Fibroblast of pulmonary artery (primary cell): ENCODE measurements around the gene VCX2.
"Not testable (repeated sequence)": the region's sequence is repeated elsewhere in the genome, so short reads cannot be mapped to it uniquely, and the experiment has no call there.

ENCODE experiments used
- DNase-seq: peaks from one replicate; pipeline ENCODE4 v3.0.0-alpha.2; 2010; ENCODE audit warnings: low read depth
- H3K4me3 ChIP-seq: replicated peaks from 2 replicates; pipeline ENCODE4 v1.5.1; 2011; ENCODE audit warnings: low read depth, mild to moderate bottlenecking, control low read depth, low read length, moderate library complexity
- TF ChIP-seq, protein P1 (sequence below): IDR thresholded peaks from 2 replicates; pipeline ENCODE4 v1.5.1; 2011; ENCODE audit warnings: mild to moderate bottlenecking, control low read depth, low read length, inconsistent platforms; ENCODE audit errors: missing control alignments

Gene VCX2

DNA sequence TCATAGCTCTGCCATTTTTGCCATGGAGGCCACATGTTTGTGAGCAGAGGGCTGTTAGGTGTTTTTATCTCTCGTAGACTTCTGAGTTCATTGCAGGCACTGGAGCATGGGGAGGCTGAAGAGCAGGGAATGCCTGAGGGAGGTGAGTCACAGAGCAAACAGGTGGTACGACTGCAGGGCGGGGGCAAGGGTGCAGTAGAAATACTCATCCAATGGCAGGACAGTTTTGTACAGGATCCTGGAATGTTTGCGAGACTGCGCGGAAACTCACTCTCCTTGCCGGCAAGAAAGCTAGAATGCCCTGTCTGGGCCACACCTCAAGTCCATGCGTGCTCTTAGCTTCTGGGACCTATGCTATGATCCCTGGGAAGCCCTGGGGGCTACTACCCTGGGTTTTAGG, 20.0 kb upstream of the VCX2 start:
- H3K4me3 ChIP-seq: no peak overlapping the region
- TF ChIP-seq, protein P1, sequence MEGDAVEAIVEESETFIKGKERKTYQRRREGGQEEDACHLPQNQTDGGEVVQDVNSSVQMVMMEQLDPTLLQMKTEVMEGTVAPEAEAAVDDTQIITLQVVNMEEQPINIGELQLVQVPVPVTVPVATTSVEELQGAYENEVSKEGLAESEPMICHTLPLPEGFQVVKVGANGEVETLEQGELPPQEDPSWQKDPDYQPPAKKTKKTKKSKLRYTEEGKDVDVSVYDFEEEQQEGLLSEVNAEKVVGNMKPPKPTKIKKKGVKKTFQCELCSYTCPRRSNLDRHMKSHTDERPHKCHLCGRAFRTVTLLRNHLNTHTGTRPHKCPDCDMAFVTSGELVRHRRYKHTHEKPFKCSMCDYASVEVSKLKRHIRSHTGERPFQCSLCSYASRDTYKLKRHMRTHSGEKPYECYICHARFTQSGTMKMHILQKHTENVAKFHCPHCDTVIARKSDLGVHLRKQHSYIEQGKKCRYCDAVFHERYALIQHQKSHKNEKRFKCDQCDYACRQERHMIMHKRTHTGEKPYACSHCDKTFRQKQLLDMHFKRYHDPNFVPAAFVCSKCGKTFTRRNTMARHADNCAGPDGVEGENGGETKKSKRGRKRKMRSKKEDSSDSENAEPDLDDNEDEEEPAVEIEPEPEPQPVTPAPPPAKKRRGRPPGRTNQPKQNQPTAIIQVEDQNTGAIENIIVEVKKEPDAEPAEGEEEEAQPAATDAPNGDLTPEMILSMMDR: no peak
- DNase-seq: no peak

DNA sequence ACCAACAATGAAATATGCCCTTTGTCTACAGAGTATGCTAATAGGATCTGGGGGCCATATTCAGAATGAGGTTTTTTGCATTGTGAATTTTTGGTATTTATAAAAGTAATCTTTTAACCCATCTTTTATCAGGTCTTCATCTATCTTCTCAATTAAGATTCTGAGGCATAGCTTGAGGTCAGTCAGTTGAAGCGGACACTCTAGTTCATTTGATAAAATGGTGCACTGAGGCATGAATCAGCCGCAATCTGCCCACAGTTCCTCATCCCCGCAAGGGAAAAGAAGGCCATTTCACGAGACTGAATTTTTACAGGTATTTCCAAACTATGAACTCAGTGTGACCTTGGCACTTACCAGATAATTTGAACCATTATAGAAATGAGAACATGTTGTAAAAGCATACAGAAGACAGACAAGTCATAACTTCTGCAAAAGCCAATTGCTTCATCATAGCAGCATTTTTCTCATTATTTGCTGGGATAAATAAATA, 19.3 kb upstream of the VCX2 start:
- no peak overlapping the region for H3K4me3 ChIP-seq
- no peak for DNase-seq
- TF ChIP-seq, protein P1: no peak

- no peak for DNase-seq
- TF ChIP-seq, protein P1: no peak
- H3K4me3 ChIP-seq: no peak overlapping the region
Measured at GRCh38 chrX:8189096-8189830, 18.2 kb upstream of the VCX2 start.

- TF ChIP-seq, protein P1: no peak
- DNase-seq: no peak
Measured at GRCh38 chrX:8183346-8183745, 12.3 kb upstream of the VCX2 start.

DNA sequence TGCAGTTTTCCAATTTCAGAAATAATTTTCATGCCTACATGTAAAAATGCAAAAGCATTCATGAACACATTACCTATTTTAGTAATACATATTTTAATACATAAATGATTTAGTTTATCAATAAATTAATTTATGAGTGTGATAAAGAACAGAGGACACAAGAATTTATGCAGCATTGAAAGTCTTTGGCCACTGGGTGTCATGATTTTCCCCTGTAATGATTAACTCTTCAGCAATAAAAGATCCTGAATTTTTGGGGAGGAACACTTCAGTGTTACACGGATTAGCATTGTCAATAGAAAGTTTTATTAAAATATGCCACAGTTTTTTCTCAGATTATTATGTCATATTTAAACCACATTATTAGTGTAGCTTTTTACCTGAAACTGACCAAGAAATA, 8.6 kb upstream of the VCX2 start:
- DNase-seq: peak; percentile 8
- no peak overlapping the region for H3K4me3 ChIP-seq
- TF ChIP-seq, protein P1: no peak

More at GRCh38 chrX:8183346-8183745, 12.3 kb upstream of the VCX2 start:
- H3K4me3 ChIP-seq: no peak overlapping the region

GRCh38 chrX:8154011-8154410, 17.1 kb downstream of the VCX2 start:
- not testable (repeated sequence) for DNase-seq, H3K4me3 ChIP-seq

DNA sequence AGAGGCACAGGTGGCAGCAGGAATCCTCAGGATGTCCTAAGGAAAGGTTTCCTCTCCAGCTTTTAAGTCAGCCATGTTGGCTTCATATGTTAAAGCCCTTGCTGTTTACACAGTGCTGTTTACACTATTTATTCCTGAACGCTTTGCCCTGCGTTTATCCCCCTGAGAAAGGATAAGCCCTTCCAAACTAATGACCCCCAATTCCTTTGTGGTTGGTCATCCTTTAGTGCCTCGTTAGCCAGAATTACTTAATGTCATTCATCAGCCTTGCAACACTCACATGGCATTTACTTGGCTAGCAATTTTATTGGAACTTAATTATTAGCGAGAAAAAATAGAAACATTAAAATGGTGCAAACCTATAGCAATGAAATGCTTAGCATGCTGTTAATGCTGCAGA, 23.8 kb downstream of the VCX2 start:
- DNase-seq: no peak
- TF ChIP-seq, protein P1: no peak
- no peak overlapping the region for H3K4me3 ChIP-seq
